Memory B cell (primary cell): ENCODE data around the gene PAXX.
"Not testable (repeated sequence)": the region's sequence is repeated elsewhere in the genome, so short reads cannot be mapped to it uniquely, and the experiment has no call there.

ENCODE experiments used
- ATAC-seq: fragments of 150-1000 bp; cut with Tn5 transposase; 2 replicates; pipeline ENCODE4 v1.10.0; 2021; ENCODE audit warnings: low read depth, mild to moderate bottlenecking, moderate library complexity
- DNase-seq, 2 donors: peaks; one replicate each; pipeline ENCODE4 v3.0.0; 2022; ENCODE audit warnings: low spot score in 2 of 2
- H3K27ac Mint-ChIP-seq: one replicate; pipeline ENCODE4 v1.8.0; 2022; ENCODE audit warnings: mild to moderate bottlenecking, moderate library complexity, mixed read lengths
- H3K27me3 Mint-ChIP-seq: one replicate; pipeline ENCODE4 v1.8.0; 2022; ENCODE audit warnings: mixed read lengths
- H3K36me3 Mint-ChIP-seq: one replicate; pipeline ENCODE4 v1.8.0; 2022; ENCODE audit warnings: mild to moderate bottlenecking, mixed read lengths
- H3K4me1 Mint-ChIP-seq: one replicate; pipeline ENCODE4 v1.8.0; 2022; ENCODE audit warnings: mixed read lengths
- H3K4me3 Mint-ChIP-seq: one replicate; pipeline ENCODE4 v1.8.0; 2022; ENCODE audit warnings: mild to moderate bottlenecking, moderate library complexity, mixed read lengths
- H3K9me3 Mint-ChIP-seq: one replicate; pipeline ENCODE4 v1.8.0; 2022; ENCODE audit warnings: mixed read lengths

PAXX gene

GRCh38 chr9:137025517-137025966 lies 33.3 kb downstream of the PAXX start:
- ATAC-seq (peak; percentile 66), DNase-seq (peak in 1 of 2 donors; percentile 69)
- no peaks in the 10 kb centered on the region for H3K36me3 Mint-ChIP-seq
- no peaks in the 10 kb centered on the region for H3K9me3 Mint-ChIP-seq
- H3K27me3 Mint-ChIP-seq = no peaks in the 10 kb centered on the region
- H3K4me3 Mint-ChIP-seq = no peak overlapping the region
- H3K4me1 Mint-ChIP-seq = peaks cover 28% of the 10 kb centered on the region
- H3K27ac Mint-ChIP-seq = peak overlapping the region; percentile 45

DNA sequence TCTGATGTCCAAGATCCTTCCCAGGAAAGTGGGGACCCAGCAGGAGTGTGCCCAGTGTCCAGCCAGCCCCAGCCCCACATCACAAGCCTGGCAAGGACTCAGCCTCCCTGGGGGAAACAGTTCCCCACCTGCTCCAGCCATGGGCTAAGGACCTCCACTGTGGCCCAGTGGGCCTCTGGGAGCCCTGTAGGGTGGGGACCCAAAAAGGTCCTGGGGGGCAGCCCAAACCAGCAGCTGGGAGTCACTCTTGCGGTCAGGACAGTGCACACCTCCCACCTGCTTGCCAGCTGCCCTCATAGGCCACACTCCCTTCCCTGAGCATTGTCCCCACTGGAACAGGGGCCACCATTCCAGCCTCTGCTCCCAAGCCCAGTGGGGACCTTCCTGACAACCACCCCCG lies 34.2 kb downstream of the PAXX start:
- H3K27ac Mint-ChIP-seq = no peak overlapping the region
- no peak overlapping the region for H3K4me3 Mint-ChIP-seq
- H3K9me3 Mint-ChIP-seq = no peaks in the 10 kb centered on the region

DNA sequence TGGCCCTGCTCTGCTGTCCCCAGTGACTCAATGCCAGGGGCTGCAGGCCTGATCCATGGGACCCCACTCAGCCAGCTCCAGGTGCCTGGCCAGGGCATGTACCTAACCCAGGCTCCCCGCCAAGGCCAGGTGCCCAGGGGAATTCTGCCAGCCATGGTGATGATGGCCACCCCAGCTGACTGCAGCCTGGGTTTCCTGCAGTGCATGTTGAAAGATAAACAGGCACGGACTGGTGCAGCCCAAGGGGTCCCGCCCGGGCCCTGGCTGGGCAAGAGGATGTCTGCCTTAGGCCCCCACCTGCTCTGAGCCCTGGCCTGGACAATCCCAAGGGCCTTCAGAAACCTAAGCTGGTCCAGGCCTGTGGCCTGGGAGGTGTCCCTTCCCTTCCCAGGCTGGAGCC lies 34.6 kb downstream of the PAXX start:
- no peaks in the 10 kb centered on the region for H3K36me3 Mint-ChIP-seq
- H3K4me1 Mint-ChIP-seq = peaks cover 34% of the 10 kb centered on the region
- H3K27ac Mint-ChIP-seq = no peak overlapping the region
- no peaks in the 10 kb centered on the region for H3K9me3 Mint-ChIP-seq
- H3K27me3 Mint-ChIP-seq = no peaks in the 10 kb centered on the region
- ATAC-seq (no peak), DNase-seq (no peak)
- peak overlapping the region; percentile 80 for H3K4me3 Mint-ChIP-seq

More for the DNA sequence above, 34.2 kb downstream of the PAXX start:
- ATAC-seq = no peak
- no peak for DNase-seq
- Mint-ChIP-seq H3K36me3 (no peaks in the 10 kb centered on the region), H3K4me1 (peaks cover 32% of the 10 kb centered on the region), H3K27me3 (no peaks in the 10 kb centered on the region)

DNA sequence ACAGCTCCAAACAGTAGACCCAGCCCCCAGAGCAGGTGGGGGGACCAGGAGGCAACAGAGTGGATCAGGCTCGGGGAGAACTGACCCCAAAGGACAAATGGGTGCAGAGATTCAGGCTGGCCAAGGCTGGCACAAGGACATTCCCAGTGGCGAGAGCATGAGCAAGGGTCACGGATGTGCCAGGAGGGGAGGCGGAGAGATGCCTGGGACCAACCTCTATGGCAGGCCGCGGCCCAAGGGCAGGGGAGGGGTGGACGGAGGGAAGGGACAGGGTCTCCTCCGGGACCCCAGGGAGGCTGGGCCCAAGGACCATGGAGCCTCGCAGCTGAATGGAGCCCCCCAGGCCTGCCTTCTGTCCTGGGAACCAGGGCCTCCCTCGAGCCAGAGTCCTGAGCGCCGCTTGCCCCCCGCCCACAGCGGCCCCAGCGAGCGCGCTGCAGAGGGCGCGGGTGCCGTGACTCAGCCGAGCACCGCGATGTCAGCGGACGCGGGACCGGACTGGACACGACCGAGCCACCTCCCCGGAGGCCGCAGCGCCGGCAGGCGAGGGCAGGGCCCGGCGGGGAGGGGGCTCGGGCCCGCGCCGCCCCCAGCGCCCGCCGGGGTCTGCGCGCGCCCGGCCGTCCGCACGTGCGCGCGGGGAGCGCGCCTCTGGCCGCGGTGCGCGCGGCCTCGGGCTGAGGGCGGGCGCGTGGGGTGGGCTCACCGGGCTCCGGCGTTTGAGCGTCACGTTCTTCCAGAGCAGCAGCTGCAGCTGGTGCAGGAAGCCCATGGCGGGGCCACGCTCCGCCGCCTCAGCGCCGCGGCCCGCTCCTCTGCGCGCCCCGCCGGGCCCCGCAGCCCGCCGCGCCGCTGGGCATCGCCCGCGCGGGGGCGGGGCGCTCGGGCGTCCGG lies 35.4 kb downstream of the PAXX start, which contains the start of gene ABCA2:
TSS of gene ABCA2 (minus strand) at position 869 of the 894 bp plus-strand sequence. CDS start at position 772, 97 bp downstream.
- H3K9me3 Mint-ChIP-seq = no peaks in the 10 kb centered on the region
- DNase-seq = no peak
- no peak within 1 kb of the TSS for H3K27ac Mint-ChIP-seq
- peak within 1 kb of the TSS; percentile 82 for H3K4me3 Mint-ChIP-seq
- H3K36me3 Mint-ChIP-seq = no peaks in the 10 kb centered on the region
- ATAC-seq = no peak
- no peaks in the 10 kb centered on the region for H3K27me3 Mint-ChIP-seq
- peaks cover 37% of the 10 kb centered on the region for H3K4me1 Mint-ChIP-seq

DNA sequence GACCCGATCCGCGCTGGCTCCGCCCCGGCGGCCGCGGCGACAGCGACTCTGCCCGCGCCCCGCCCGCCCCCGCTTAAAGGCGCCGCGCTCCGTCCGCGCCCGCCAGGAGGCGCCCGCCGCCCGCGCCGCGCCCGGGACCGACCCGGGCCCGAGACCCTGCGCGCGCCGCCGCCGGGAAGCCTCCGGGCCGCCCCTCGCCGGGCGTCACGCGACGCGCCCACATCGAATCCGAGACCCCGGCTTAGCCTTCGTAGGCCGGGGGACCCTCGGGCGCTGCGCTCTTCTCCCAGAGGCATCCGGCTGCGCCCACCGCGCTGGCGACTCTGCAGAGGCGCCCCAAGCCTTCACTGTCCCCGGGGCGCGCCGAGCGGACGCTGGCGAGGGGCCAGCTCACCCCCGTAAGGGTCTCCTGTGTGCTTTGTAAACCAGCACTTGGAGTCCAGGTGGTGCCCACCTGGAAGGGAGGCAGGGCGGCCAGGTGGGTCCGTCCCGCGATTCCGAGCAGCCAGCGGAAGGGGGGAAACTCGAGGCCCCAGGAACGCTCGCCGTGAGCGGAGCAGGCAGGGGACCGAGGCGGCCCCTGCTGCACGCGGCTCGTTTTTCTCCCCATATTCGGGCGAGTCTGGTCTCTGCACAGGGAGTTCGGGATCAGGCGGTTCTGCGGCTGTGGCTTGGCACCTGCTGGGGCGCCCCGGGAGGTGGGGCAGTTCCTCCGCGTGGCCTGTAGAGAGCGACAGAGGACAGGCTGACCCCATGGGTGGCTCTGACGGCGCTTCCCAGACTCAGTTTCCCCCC lies 36.2 kb downstream of the PAXX start:
- Mint-ChIP-seq H3K4me1 (peaks cover 41% of the 10 kb centered on the region), H3K36me3 (no peaks in the 10 kb centered on the region), H3K27ac (no peak overlapping the region), H3K9me3 (no peaks in the 10 kb centered on the region), H3K27me3 (no peaks in the 10 kb centered on the region), H3K4me3 (peak overlapping the region; percentile 82)
- peak in 1 of 2 donors; percentile 60 for DNase-seq
- peak; percentile 41 for ATAC-seq

DNA sequence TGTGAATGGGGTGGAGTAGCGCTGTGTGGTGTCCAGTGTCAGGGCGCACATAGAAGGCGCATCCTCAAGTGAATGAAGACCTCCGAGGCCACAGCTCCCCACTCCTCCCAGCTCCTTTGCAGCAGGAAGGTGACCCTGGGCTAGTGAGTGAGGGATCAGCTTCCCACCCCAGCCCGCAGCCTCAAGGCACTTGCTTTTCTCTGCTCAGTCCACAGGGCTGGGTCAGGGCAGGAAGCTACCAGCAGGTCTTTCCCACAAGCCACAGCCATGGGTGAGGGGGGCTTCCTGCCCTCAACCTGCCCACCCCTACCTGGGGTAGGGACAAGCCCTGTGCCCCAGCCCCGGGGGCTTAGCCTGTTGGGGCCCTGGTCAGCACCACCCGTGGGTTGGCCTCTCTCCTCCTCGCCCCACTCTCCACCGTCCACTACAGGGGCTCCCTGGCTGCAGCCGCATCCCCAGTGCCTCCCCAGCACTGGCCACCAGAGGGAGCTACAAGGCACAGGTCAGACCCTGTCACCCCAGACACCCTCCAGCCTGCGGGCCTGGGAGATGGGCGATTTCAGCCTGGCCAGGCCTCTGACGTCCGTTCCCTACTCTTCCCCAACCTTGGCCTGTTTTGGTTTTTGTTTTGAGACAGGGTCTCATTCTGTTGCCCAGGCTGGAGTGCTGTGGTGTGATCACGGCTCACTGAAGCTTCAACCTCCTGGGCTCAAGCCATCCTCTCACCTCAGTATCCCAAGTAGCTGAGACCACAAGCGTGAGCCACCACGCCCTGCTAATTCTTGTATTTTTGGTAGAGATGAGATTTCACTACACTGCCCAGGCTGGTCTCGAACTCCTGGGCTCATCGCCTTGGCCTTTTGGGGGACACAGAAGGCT lies 37.1 kb downstream of the PAXX start:
- no peaks in the 10 kb centered on the region for H3K27me3 Mint-ChIP-seq
- H3K36me3 Mint-ChIP-seq = no peaks in the 10 kb centered on the region
- peak overlapping the region; percentile 82 for H3K4me3 Mint-ChIP-seq
- DNase-seq (peak; percentile 81 to 94), ATAC-seq (peak; percentile 31)
- peak overlapping the region; percentile 14 for H3K27ac Mint-ChIP-seq
- H3K4me1 Mint-ChIP-seq = peaks cover 41% of the 10 kb centered on the region
- no peaks in the 10 kb centered on the region for H3K9me3 Mint-ChIP-seq

DNA sequence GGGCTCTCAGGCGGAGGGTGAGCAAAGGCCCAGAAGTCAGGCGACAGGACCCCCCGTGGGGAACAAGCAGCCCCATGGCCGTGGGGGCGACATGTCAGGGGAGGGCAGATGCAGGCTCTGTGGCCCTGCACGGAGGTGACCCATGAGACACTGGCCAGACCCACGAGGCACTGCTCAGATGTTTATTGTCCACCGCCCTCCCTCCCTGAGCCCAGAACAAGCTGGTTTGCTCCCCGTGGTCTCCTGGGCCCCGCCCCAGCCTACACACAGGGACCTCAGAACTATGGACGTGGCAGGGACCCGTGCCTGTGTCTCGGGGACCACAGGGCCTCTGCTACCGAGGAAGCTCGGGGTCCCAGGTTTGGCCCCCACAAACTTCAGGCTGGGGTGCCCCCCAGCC lies 37.8 kb downstream of the PAXX start:
- ATAC-seq = no peak
- no peaks in the 10 kb centered on the region for H3K9me3 Mint-ChIP-seq
- H3K4me1 Mint-ChIP-seq = peaks cover 48% of the 10 kb centered on the region

GRCh38 chr9:137030538-137031527 lies 38.6 kb downstream of the PAXX start:
- no peak for ATAC-seq

More for the DNA sequence above, 37.8 kb downstream of the PAXX start:
- Mint-ChIP-seq H3K4me3 (peak overlapping the region; percentile 82), H3K27ac (peak overlapping the region; percentile 78), H3K27me3 (no peaks in the 10 kb centered on the region), H3K36me3 (no peaks in the 10 kb centered on the region)
- DNase-seq = no peak

DNA sequence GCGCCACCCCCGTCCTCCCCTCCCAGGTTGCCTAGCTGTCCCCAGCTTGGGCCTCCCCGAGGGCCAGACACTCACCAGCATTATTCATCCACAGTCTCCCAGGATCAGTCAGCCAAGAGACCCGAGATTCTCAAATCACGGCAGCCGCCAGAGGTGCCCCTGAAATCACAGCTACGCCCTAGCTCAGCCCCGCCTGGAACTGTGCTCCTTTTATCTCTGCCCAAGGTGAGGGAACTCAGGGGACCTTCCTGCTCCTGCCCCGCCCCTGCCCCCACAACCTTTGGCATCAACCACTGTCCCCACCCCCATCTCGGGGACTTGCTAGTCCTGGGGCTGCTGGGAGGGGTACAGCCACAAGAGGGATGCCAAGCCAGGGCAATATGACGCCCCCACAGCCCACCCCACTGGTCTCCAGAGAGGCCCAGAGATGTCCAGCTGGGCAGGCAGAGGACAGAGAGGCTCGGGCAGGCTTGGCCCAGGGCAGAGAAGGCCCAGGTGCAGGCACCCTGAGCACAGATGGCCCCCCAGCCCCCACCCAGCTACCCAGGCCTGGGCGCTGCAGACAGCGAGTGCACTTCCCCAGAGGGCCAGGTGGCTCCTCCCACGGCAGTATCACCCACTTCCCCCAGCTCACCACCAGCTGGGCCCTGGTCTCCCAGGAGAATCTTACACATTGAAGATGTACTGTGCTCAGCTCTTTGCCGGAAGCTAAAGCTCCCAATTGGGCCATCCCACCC lies 39.9 kb downstream of the PAXX start, which contains the start of gene FUT7:
TSS of gene FUT7 (minus strand) at position 185 of the 737 bp plus-strand sequence. CDS start at position 88, 97 bp downstream.
- DNase-seq (no peak), ATAC-seq (peak; percentile 54)
- peak within 1 kb of the TSS; percentile 82 for H3K27ac Mint-ChIP-seq
- H3K27me3 Mint-ChIP-seq = no peaks in the 10 kb centered on the region
- H3K4me1 Mint-ChIP-seq = peaks cover 44% of the 10 kb centered on the region
- peak within 1 kb of the TSS; percentile 82 for H3K4me3 Mint-ChIP-seq
- H3K9me3 Mint-ChIP-seq = no peaks in the 10 kb centered on the region
- H3K36me3 Mint-ChIP-seq = no peaks in the 10 kb centered on the region

More at GRCh38 chr9:137030538-137031527, 38.6 kb downstream of the PAXX start:
- Mint-ChIP-seq H3K36me3 (no peaks in the 10 kb centered on the region), H3K4me1 (peaks cover 51% of the 10 kb centered on the region), H3K27ac (peak overlapping the region; percentile 78), H3K9me3 (no peaks in the 10 kb centered on the region), H3K4me3 (peak overlapping the region; percentile 82), H3K27me3 (no peaks in the 10 kb centered on the region)
- DNase-seq = no peak

DNA sequence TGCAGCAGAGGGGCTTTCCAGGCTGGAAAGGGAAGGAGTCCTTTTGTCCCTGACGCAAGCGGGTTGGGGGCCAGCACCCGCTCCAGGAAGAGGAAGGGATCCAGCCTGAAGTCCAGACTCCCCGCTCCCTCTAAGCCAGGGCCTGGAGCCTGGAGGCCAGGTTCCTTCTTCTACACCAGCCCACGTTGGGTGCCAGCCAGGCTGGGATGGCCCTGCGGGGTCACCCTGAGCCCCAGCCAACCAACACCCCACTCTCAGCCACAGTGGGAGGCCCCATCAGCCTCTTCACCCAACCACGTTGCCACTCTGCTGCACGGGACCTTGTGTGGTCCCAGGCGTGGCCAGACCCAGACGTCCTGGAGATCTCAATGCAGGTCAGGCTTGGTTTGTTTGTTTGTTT lies 40.6 kb downstream of the PAXX start:
- H3K27me3 Mint-ChIP-seq = no peaks in the 10 kb centered on the region
- peak; percentile 39 for ATAC-seq
- peak overlapping the region; percentile 82 for H3K4me3 Mint-ChIP-seq

GRCh38 chr9:137033481-137033880 lies 41.3 kb downstream of the PAXX start:
- DNase-seq, H3K27me3 Mint-ChIP-seq, H3K9me3 Mint-ChIP-seq, H3K36me3 Mint-ChIP-seq, ATAC-seq: not testable (repeated sequence)
- Mint-ChIP-seq H3K4me3 (peak overlapping the region; percentile 82), H3K4me1 (peaks cover 41% of the 10 kb centered on the region), H3K27ac (peak overlapping the region; percentile 82)

More for the DNA sequence above, 40.6 kb downstream of the PAXX start:
- no peaks in the 10 kb centered on the region for H3K9me3 Mint-ChIP-seq
- peak overlapping the region; percentile 82 for H3K27ac Mint-ChIP-seq
- no peak for DNase-seq
- peaks cover 41% of the 10 kb centered on the region for H3K4me1 Mint-ChIP-seq
- no peaks in the 10 kb centered on the region for H3K36me3 Mint-ChIP-seq
